Activated CD4-positive, CD25-positive, alpha-beta regulatory T cell (primary cell): ENCODE data around the gene NDUFB11.

Experiments
- DNase-seq, 4 experiments: peaks; one replicate each; lab custom pipeline; 2025; lab: John Stamatoyannopoulos, UW

The NDUFB11 gene

DNA sequence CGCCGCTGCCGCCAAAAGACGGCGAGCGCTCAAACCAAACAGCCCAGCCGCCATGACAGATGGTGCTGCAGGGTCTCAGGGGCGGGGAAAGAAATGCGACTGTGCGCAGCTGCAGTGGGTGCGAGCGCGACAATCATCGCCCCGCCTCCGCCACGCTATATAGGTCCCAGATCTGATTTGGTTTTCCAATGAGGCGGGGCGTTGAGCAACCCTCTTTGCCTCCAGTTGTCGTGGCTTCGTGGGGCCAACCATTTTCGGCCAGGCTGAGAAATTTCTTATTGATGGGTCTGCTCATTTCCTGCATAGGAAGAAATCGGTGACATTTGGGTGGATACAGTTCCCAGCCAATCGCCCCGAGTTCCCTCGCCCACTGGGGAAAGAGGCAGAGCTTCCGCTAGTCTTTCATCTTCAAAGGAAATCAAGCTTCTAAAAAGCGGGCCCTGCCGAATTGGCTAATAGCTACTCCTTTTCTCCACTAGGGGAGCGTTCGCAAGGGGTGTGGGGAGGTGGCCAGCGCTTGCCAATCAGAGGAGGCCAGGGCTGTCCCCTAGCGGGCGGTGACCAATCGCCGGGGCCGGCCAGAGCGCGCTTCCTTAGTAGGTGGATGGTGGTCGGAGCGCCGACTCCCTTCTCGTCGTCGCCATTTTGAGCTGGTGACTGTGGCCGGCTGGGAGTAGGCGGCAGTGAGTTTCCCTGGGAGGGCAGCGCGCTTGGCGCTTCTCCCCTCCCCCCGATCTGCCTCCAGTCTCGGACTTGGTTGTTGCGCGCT lies at the start of gene NDUFB11, which contains the start of gene RBM10:
Gene NDUFB11 (minus strand): TSS at position 77 of the 769 bp plus-strand sequence. CDS start 23 bp downstream, at position 54.
Gene RBM10 (plus strand): TSS at position 596 of the 769 bp plus-strand sequence. CDS start 2,261 bp downstream, outside the sequence.
- peak; percentile 61 to 80 (median 73) for DNase-seq

DNA sequence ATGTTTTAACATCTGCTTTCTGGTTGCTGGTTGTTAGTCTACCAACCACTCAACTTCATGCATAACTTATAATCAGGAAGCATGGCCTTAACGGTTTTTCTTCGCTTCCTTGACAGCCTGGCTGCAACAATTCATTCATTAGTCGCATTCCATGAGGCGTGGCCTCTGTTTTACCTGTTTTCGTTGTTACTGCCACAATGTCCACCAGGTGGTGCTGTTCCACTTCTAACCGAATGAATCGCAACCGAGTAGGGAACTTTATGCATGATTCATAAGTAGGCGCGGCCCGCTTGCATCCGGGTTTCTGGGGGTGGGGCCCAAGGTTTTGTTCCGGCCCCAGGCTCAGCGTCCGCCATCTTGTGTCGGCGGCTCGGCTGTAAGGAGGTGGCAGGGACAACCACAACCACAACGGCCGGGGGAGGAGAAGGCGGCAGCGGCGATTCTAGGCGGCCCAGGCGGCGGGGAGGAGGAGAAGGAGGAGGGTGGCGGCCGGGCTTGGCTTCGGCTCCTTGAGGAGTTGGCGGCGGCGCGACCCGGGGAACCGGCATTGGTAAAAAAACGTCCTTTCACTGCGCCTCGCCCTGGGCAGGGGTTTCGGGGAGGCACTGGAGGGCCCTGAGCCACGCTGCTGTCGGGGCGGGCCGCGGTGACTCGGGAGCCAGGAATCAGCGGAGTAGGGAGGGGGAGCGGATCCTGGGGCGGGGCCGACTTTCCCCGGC lies 49.1 kb upstream of the NDUFB11 start, which contains the start of gene UBA1:
Gene UBA1 (plus strand): TSS at position 355 of the 719 bp plus-strand sequence. CDS start 4,974 bp downstream, outside the sequence.
- DNase-seq: peak; percentile 76 to 90 (median 82)

DNA sequence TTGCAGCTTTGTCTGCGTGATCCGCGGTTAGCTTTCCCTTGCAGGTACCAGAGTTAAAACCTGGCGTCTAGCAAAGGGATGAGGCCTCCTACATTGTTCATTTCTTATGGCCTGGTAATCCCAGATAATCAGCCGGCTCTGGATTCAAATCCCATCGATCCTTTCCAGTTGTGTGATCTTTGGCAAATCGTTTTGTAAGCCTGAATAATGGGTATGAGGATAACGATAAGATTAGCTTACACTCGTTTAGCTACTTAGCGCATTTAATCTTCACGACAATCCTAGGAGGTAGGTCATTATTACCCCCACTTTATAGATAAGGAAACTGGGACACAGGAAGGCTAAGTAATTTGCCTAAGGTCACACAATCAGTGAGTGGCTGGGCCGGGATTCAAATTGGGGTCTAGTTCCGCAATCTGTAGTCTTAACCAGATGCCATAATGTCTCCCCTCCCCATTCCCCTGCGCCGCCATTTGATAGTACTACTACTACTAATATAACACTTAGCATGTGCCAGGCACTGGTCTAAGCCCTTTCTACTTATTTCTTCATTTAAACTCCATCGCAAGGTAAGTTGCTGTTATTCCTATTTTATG lies 47.4 kb upstream of the NDUFB11 start:
- no peak for DNase-seq

DNA sequence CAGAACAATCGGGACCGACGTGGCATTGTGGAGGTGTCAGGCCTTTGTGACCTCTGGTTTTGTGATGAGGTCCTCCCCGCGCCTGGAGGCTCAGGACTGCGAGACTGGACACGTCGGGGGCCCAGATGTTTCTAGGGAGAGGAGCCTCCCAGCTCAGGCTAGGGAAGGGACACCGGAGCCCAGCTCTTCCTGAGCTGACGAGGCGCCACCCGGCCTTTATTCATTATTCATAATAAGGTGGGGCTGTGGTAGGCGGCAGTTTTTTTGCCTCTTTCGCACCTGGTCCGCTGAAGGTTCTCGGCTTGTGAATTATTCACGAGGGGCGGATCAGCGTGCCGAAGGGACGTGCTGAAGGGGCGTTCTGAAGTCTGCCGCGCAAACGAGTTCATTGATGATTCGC lies 46.8 kb upstream of the NDUFB11 start:
- peak in 3 of 4 experiments; percentile 6 to 11 (median 9) for DNase-seq

DNA sequence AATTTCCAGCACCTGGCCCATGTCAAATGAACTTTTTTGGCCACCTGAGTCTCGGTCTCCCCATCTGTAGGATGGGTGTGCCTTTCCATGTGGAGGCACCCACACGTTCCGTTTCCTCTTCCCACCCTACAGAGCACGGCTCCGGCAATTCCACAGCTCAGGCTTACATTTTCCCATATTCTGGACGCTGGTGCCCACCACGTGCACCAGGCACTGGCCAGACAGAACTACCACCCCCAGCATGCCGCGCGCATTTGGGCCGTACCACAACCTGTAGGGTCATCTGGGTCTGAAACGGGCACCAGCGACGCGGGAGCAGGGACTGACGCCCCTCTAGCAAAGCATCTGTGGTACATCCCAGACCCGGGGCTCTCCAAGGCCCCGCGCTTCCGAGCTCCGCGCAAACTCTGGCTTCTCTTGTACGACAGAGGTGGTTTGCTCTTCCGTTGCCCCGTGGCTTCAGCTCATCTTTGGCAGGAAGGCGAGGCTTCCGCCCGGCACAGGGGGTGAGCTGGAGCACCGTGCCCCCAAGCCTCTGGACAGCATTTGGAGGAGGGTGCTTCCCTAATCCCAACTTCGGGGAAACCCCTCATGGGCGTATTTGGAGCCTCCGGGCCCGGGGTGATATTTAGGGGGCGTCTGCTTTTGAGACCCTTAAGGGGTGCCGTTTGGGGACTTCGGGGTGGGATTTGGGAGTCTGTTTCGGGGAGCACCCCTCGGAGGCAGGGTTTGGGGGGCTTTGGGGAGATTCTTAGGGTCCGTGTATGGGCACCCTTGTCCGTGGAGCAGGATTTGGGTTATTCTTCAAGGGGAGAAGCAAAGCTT lies 46.2 kb upstream of the NDUFB11 start:
- peak; percentile 30 to 62 (median 57) for DNase-seq

DNA sequence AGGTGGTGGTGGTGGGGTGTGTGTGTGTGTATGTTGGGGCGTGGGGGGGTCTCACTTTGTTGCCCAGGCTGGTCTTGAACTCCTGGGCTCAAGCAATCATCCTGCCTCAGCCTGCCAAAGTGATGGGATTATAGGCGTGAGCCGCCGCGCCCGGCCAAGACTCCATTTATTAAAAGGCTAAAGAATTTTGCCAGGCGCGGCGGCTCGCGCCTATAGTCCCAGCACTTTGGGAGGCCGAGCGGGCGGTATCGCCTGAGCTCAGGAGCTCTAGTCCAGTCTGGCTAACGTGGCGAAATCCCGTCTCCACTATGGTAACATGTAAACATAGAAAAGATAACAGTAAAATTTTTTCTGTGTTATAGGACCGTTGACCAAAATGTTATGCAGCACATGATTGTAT lies 45.4 kb upstream of the NDUFB11 start:
- DNase-seq: no peak

DNA sequence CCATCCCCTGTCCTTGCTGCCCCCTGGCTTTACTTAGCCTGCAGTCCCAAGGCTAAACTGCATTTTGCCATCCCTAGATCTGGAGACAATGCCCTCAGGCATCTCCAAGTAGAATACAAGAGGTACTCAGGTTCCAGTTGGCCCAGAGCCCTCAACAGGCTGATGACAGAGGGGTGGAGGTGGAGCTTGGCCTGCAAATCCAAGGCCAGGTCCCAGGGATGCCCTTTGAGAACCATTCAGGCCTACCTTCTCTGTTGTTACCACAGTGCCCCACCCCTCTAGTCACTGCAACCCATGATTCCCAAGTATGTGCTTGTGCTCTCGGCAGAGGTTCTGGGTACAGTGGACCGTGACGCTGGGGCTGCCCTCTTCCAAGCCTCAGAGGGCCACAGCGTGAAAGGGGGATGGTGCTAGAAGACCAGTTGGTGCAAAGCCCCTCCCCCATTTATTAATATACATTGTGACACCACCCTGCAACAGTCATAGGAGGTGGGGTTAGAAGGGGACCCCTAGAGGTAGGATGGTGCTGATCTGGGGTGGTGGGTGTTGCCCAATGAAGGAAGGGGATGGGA lies 42.7 kb upstream of the NDUFB11 start:
- DNase-seq: no peak

DNA sequence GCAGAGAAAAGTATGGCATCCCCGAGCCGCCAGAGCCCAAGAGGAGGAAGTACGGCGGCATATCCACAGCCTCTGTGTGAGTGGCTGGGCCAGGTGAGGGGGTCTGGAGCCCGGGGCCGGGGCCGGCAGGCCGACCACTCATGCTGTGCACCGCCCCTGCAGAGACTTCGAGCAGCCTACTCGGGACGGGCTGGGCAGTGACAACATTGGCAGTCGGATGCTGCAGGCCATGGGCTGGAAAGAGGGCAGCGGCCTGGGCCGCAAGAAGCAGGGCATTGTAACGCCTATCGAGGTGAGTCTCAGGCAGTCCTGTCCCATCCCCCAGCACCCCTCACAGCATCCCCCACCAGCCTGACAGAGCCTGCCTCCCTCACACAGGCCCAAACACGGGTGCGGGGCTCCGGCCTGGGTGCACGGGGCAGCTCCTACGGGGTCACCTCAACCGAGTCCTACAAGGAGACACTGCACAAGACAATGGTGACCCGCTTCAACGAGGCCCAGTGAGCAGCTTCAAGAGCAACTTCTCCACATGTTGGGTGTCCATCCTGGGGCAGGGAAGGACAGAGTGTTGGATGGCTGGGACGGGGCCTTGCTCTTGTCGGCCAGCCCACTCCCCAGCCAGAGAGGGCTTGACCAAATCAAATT lies 41.7 kb upstream of the NDUFB11 start:
- no peak for DNase-seq

DNA sequence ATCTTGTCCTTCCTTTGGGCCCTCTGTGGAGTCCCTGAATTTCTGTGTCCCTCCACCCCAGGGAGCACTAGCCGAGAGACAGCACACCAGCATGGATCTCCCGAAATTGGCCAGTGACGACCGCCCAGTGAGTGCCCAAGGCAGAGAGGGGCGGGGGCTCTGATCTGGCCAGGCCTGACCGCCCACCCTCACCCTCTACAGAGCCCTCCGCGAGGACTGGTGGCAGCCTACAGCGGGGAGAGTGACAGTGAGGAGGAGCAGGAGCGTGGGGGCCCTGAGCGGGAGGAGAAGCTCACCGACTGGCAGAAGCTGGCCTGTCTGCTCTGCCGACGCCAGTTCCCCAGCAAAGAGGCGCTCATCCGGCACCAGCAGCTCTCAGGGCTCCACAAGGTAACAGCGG lies 40.7 kb upstream of the NDUFB11 start:
- DNase-seq: no peak

DNA sequence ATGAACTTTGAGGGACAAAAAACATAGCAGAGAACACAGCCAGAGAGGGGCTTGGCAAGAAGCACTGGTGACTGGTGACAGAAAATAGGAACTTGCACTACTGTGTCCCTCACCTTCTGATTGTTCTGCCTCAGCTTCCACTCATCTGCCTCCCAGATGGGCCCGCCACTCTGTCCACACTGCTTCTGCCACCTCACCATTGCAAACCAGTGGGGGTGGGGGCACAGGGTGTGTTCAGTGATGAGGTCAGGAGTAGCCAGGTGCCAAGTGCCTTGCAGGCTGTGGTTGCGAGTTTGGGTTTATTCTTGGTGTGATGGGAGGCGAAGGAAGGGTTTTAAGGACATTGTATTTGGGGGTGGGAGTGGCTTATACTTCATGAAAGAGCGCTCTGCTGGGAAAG lies 40.0 kb upstream of the NDUFB11 start:
- DNase-seq: no peak

DNA sequence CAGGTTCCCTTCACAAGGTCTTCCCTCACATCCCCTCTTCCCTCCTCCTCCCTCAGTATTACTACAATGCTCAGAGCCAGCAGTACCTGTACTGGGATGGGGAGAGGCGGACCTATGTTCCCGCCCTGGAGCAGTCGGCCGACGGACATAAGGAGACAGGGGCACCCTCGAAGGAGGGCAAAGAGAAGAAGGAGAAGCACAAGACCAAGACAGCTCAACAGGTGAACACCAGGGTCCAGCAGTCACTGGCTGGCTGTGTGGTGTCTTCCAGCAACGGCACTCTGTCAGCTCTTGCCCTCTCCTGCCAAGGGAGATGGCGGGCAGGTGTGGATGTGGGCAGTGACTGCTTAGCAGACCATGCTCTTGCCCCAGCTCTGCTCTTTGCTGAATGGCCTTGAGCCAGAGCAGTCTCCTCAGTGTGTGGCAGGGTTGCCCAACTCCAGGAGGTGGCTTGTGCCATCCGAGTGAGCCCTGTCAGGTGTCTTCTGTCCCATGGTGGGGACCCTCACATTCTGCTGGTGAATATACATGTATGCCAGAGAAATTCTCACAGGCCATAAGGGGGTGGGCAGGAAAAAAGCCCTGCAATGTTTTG lies 37.7 kb upstream of the NDUFB11 start:
- DNase-seq: no peak

DNA sequence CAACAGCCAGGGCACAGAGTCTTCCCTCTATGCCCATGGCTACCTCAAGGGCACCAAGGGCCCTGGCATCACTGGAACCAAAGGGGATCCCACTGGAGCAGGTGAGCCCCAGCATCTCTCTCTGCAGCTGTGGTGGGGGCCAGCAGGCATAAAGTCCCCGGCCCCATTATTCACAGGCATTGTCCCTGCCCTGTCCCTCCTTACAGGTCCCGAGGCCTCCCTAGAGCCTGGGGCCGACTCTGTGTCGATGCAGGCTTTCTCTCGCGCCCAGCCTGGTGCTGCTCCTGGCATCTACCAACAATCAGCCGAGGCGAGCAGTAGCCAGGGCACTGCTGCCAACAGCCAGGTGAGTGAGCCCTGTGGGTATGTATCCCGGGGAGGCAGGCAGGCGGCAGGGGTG lies 36.8 kb upstream of the NDUFB11 start:
- DNase-seq: no peak

DNA sequence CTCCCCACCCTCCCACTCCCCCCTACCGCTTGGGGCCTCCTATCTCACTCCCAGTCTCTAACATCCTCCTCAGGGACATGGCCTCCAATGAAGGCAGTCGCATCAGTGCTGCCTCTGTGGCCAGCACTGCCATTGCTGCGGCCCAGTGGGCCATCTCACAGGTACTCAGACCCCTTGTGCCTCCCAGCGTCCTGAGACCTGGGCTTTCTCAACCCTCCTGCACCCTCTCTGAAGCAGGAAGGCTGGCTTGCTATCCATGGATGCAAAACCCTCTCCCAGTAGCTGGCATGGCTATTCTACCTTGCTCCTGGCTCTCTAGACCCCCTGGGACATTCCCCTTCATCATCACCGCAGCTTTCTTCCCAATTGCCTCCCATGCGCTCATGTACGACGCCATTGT lies 35.8 kb upstream of the NDUFB11 start:
- no peak for DNase-seq

DNA sequence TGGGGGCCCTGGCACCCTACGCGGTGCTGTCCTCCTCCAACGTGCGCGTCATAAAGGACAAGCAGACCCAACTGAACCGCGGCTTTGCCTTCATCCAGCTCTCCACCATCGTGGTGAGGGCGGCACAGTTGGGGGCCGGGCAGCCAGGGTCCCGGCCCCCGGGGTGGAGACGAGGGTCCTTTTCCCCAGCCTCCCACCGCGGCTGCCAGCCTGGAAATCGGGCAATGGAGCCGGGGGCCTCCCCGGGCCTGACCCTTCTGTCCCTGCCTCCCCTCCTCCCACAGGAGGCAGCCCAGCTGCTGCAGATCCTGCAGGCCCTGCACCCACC lies 35.4 kb upstream of the NDUFB11 start:
- no peak for DNase-seq

DNA sequence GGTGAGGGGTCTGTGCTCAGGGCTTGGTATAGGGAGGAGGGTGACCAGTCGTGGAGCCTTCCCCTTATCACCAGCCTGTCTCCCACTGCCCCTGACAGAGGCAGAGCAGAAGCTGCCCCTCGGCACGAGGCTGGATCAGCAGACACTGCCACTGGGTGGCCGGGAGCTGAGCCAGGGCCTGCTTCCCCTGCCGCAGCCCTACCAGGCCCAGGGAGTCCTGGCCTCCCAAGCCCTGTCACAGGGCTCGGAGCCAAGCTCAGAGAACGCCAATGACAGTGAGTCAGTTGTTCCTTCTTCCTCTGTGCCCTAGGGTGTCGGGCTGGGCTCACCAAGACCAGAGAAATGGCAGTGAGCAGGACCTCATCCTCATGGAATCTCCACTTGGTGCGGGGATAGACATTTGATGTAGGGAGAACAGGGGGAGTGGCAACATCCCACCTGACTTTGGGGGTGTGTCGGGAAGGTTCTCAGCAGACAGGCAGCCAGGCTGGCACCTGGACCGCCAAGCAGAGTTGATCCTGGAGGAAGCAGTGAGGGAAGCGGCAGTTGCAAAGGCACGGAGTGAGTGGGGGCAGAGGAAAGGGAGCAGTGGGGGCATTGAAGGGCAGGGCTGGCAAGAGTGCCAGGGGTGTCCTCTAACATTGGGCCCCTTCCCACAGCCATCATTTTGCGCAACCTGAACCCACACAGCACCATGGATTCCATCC lies 34.9 kb upstream of the NDUFB11 start:
- no peak for DNase-seq

DNA sequence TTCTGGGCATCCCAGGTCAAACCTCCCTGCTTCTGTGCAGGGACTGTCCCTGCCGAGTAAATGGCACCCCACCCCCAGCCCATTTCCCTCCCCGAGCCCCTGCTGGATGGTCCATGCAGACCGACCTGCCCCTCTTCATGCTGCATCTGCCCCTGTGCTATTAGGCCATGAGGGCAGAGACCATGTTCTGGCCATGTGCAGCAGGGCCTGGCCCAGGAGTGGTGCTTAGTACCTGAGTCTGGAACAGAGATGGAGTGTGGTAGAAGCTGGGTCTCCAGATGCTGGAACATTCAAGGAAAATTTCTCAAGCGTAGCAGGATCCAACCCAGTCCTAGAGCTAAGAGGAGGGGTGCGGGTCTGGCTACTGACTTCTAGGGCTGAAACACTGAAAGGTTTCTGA lies 33.8 kb upstream of the NDUFB11 start:
- DNase-seq: no peak

DNA sequence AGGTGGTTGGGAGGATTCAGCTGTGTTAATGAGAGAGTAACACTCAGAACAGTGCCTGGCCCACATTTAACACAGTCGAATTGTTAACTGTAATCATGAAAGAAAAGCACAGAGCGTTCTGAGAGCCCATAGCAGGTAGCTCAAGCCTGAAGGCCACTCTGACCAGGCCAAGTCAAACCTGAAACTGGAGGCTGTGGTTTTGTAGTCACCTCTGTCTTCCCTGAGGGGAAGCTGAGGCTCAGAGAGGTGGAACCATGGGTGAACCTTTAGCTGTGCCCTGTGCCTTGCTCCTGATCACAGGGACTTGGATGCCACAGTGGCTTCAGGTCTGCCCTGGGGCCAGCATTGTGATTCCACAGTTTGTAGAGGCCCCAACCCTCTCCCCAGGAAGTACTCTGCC lies 32.6 kb upstream of the NDUFB11 start:
- no peak for DNase-seq

DNA sequence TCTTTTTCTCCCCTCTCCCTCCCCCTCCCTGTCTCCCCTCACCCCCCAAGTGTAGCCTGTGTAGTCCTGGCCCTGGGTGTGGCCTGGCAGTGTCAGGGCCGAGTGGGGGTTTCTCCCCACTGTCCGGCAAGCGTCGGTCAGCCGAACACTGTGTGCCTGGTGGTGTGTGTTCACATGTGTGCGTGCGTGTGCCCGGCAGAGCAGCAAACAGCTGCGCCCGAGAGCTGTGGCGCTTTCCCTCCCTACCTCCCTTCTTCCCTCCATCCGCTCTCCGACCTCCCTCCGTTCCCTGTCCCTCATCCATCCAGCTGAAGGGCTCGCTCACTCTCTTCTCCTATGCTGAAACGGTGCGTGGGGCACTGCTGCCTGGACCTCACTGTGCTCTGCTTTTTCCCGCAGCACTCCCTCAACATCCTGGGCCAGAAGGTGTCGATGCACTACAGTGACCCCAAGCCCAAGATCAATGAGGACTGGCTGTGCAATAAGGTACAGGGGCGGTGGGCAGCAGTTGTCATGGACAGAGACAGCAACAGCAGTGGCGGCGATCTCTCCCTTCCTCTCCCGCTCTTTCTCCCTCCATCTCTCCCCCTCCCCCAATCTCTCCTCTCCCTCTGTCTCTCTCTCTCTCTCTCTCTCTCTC lies 31.7 kb upstream of the NDUFB11 start:
- DNase-seq: no peak

DNA sequence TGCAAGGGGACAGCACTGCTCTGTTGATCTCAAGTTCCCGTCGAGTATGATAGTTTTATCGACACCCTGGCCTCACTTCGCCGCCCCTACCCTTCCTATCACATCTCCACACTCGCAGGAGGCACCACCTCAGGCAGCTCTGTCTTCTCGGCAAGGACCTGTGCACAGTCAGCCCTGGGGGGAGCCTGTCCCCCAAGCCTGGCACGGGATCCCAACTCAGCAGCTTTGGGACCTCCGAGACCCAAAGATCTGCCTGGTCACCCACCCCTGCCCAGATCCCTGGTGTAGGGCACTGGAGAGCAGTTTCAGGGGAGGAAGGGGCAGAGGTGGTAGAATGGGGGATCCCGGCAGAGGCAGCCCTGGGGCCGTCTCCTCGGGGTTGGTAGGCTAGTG lies 31.1 kb upstream of the NDUFB11 start:
- no peak for DNase-seq
